Breast epithelium (tissue), 3 donors: ENCODE results near the gene ENTPD3.

ENCODE experiments used
- CTCF ChIP-seq, 3 donors: fragments of 450-650 bp; IDR thresholded peaks; one replicate each; pipeline ENCODE4 v1.5.1; 2016 to 2017; ENCODE audit warnings: antibody characterized with exemption in 3 of 3, mild to moderate bottlenecking in 3 of 3, moderate library complexity in 3 of 3
- POLR2A ChIP-seq: fragments of 450-650 bp; IDR thresholded peaks from one replicate; pipeline ENCODE4 v1.6.1; 2016; ENCODE audit warnings: antibody characterized with exemption, mild to moderate bottlenecking, moderate library complexity

DNA sequence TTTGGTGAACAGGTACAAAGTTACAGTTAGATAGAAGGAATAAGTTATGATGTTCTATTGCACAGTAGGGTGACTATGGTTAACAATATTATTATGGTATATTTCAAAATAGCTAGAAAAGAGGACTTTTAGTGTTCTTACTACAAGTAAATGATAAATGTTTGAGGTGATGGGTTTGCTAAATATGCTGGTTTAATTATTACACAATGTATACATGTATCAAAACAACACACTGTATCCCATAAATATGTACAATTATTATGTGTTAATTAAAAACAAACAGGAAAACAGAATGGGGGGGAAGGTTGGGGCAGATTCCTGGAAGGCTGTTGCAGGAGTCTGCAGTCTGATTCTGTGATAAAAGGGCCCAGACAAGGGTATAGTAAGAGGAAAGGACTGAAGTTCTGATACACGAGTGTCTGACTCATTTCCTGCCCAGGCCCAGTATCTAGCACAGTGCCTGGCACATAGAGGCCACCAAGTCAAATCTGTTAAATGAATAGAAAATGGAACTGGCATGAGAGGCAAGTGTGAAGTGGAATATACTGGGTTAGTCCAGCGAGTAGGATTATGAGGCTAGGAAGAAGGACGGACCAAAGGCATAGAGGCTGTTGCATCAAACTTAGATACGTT, 7.2 kb upstream of the ENTPD3 start:
- TF ChIP-seq POLR2A = no peak
- TF ChIP-seq CTCF (IDR thresholded peaks at IDR 0.05) = no peak
